Upper lobe of left lung (tissue), 6 donors: ENCODE measurements around the gene INO80E. TPM values are rescaled to one million over a fixed set of nuclear protein-coding genes. Genes with fewer than 3 reads are reported as not detected.
A peak's percentile ranks its signal among the peaks of the same experiment; 100 is the strongest.

Experiments
- ATAC-seq, 2 donors: fragments of 200-7000 bp; cut with Tn5 transposase; one replicate each; pipeline ENCODE4 v1.9.1; 2022; ENCODE audit warnings: mild to moderate bottlenecking in 2 of 2, moderate library complexity in 2 of 2; ENCODE audit not compliant: low FRiP score in 2 of 2
- DNase-seq, 2 donors: peaks; one replicate each; pipeline ENCODE4 v3.0.0-alpha.2; 2019 to 2020
- H3K27ac ChIP-seq, 4 donors: fragments of 200-600 bp; sonication (generic); one replicate each; pipeline ENCODE4 v1.5.1; 2016 to 2019
- H3K27me3 ChIP-seq, 4 donors: fragments of 200-600 bp; sonication (generic); one replicate each; pipeline ENCODE4 v1.5.1; 2017 to 2019
- H3K36me3 ChIP-seq, 4 donors: fragments of 200-600 bp; sonication (generic); one replicate each; pipeline ENCODE4 v1.5.1; 2016 to 2019
- H3K4me1 ChIP-seq, 4 donors: fragments of 200-600 bp; sonication (generic); one replicate each; pipeline ENCODE4 v1.5.1; 2018 to 2019
- H3K4me3 ChIP-seq, 4 donors: fragments of 200-600 bp; sonication (generic); one replicate each; pipeline ENCODE4 v1.5.1; 2017 to 2019; ENCODE audit warnings: mild to moderate bottlenecking in 2 of 4, moderate library complexity in 1 of 4
- H3K9me3 ChIP-seq, 4 donors: fragments of 200-600 bp; sonication (generic); one replicate each; pipeline ENCODE4 v1.5.1; 2018 to 2019
- EP300 ChIP-seq, 4 donors: sonication (generic); formaldehyde crosslinking; IDR thresholded peaks; one replicate each; pipeline ENCODE4 v1.5.1; 2017; ENCODE audit warnings: antibody characterized with exemption in 4 of 4, control low read depth in 2 of 4
- POLR2A ChIP-seq, 4 donors: fragments of 450-650 bp; IDR thresholded peaks; one replicate each; pipeline ENCODE4 v1.5.1; 2016 to 2017; ENCODE audit warnings: antibody characterized with exemption in 4 of 4, mild to moderate bottlenecking in 2 of 4
- POLR2AphosphoS5 ChIP-seq, 2 donors: sonication (generic); formaldehyde crosslinking; IDR thresholded peaks; one replicate each; pipeline ENCODE4 v1.5.1; 2017; ENCODE audit warnings: antibody characterized with exemption in 2 of 2
- WGBS, 2 donors: methylation state at CpG; one replicate each; pipeline ENCODE4 v1.1.5; 2017 to 2018; 5-methylcytosine and 5-hydroxymethylcytosine counted together
- total RNA-seq, 6 donors: library from RNA; depleted of rRNA in 4 of 6; stranded (reverse); fragments of >200 nt in 4 of 6; gene quantifications; one replicate each; pipeline versions ENCODE4 v1.1.0 to v1.2.1, GENCODE V29; 2016 to 2021
- TF ChIP-seq, protein P1 (sequence below), 6 experiments: fragments of 450-650 bp in 4 of 6; fragments of 200-600 bp in 2 of 6; sonication (generic) in 2 of 6; IDR thresholded peaks; one replicate each; pipeline ENCODE4 v1.5.1; 2016 to 2019; ENCODE audit warnings: antibody characterized with exemption in 6 of 6
- donor health status: DM: no; HTN: no; CAD: no; lungs with moderate emphysema.
- donor health status: DM: no; HTN: yes; CAD: no; lungs with severe emphysema.

INO80E gene
- total RNA-seq, 6 donors from 2014 or later, result 29.5 to 82.8 (median 55.7) TPM

DNA sequence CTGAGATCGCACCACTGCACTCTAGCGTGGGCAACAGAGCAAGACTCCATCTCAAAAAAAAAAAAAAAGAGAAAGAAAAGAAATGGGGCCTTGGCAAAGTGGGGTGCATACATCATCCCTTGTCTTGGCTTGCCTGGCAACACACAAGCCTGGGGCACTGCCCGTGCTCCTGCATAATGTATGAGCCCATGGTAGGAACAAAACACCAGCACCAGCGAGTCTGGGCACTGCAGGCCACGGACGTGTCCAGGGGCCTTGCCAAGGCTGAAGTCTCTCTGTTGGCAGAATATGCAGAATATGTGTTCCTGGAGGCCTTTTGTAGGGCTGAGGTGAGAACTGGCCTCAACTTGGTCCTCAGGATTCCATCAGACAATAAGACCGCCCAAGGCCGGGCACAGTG is 53.8 kb downstream of the INO80E start:
- DNase-seq, result no peak
- no peak for ATAC-seq
- WGBS, 2 donors, result 92 to 97% methylated on average over 8 of the region's 8 CpGs
- Histone ChIP-seq H3K27me3 (no peaks in the 10 kb centered on the region), H3K4me3 (no peak overlapping the region), H3K4me1 (peaks cover 9 to 21% (median 17%) of the 10 kb centered on the region in 4 donors), H3K36me3 (no peaks in the 10 kb centered on the region), H3K27ac (no peak overlapping the region), H3K9me3 (no peaks in the 10 kb centered on the region)
- TF ChIP-seq, protein P1, sequence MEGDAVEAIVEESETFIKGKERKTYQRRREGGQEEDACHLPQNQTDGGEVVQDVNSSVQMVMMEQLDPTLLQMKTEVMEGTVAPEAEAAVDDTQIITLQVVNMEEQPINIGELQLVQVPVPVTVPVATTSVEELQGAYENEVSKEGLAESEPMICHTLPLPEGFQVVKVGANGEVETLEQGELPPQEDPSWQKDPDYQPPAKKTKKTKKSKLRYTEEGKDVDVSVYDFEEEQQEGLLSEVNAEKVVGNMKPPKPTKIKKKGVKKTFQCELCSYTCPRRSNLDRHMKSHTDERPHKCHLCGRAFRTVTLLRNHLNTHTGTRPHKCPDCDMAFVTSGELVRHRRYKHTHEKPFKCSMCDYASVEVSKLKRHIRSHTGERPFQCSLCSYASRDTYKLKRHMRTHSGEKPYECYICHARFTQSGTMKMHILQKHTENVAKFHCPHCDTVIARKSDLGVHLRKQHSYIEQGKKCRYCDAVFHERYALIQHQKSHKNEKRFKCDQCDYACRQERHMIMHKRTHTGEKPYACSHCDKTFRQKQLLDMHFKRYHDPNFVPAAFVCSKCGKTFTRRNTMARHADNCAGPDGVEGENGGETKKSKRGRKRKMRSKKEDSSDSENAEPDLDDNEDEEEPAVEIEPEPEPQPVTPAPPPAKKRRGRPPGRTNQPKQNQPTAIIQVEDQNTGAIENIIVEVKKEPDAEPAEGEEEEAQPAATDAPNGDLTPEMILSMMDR (IDR thresholded peaks at IDR 0.05), result no peak
- TF ChIP-seq POLR2A (IDR thresholded peaks at IDR 0.05) (no peak), POLR2AphosphoS5 (IDR thresholded peaks at IDR 0.05) (no peak), EP300 (IDR thresholded peaks at IDR 0.05) (no peak)

DNA sequence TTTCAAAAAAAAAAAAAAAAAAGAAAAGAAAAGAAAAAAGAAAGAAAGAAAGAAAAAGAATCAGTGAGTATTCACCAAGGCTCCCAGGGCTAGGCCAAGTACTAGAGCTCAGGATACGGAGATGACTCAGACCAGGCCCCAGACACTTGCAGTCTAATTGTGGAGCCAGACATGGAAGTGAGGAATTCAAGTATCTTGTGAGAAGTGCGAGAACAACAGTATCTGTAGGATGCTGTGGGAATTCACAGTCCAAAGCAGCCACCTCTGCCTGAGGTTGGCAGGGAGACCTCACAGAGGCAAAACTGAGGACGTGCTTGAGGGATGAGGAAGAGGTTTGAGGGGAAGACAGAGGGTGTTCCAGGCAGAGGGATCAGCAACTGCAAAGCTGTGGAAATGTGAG is 55.5 kb downstream of the INO80E start:
- Histone ChIP-seq H3K36me3 (no peaks in the 10 kb centered on the region), H3K27me3 (no peaks in the 10 kb centered on the region), H3K4me3 (no peak overlapping the region), H3K4me1 (peaks cover 9 to 21% (median 17%) of the 10 kb centered on the region in 4 donors), H3K9me3 (no peaks in the 10 kb centered on the region), H3K27ac (no peak overlapping the region)
- DNase-seq (no peak), ATAC-seq (no peak)
- TF ChIP-seq POLR2AphosphoS5 (IDR thresholded peaks at IDR 0.05), result no peak
- 86 to 91% methylated on average over 3 of the region's 3 CpGs for WGBS, 2 donors

GRCh38 chr16:30052671-30053372 is 56.8 kb downstream of the INO80E start:
- TF ChIP-seq POLR2AphosphoS5 (IDR thresholded peaks at IDR 0.05), result peak; percentile 82 to 90
- TF ChIP-seq EP300 (IDR thresholded peaks at IDR 0.05), result peak in 1 of 4 donors; percentile 80
- peak in 2 of 4 donors; percentile 15 to 30 for TF ChIP-seq POLR2A (IDR thresholded peaks at IDR 0.05)
- TF ChIP-seq, protein P1 (IDR thresholded peaks at IDR 0.05), result peak in 2 of 6 experiments; percentile 6 to 27
- Histone ChIP-seq H3K27me3 (no peaks in the 10 kb centered on the region), H3K36me3 (no peaks in the 10 kb centered on the region), H3K27ac (peak overlapping the region in 3 of 4 donors; percentile 7 to 73 (median 68)), H3K4me1 (peaks cover 9 to 21% (median 17%) of the 10 kb centered on the region in 4 donors), H3K4me3 (peak overlapping the region; percentile 74 to 98 (median 92)), H3K9me3 (no peaks in the 10 kb centered on the region)
- DNase-seq (peak; percentile 92 to 97), ATAC-seq (peak; percentile 90 to 98)
- WGBS, 2 donors, result 4 to 10% methylated on average over 20 to 55 of the region's 58 CpGs

GRCh38 chr16:30053376-30054015 is 57.5 kb downstream of the INO80E start:
- H3K27ac ChIP-seq, result peak overlapping the region in 3 of 4 donors; percentile 7 to 73 (median 68)
- H3K27me3 ChIP-seq, result no peaks in the 10 kb centered on the region
- peak overlapping the region; percentile 74 to 98 (median 92) for H3K4me3 ChIP-seq
- TF ChIP-seq POLR2A (IDR thresholded peaks at IDR 0.05) (no peak), EP300 (IDR thresholded peaks at IDR 0.05) (no peak), POLR2AphosphoS5 (IDR thresholded peaks at IDR 0.05) (no peak)
- TF ChIP-seq, protein P1 (IDR thresholded peaks at IDR 0.05), result no peak
- ATAC-seq, result peak; percentile 9 to 34
- no peaks in the 10 kb centered on the region for H3K9me3 ChIP-seq
- no peaks in the 10 kb centered on the region for H3K36me3 ChIP-seq
- no peak for DNase-seq
- WGBS, 2 donors, result 4 to 7% methylated on average over 12 to 19 of the region's 19 CpGs
- peaks cover 9 to 21% (median 17%) of the 10 kb centered on the region in 4 donors for H3K4me1 ChIP-seq

DNA sequence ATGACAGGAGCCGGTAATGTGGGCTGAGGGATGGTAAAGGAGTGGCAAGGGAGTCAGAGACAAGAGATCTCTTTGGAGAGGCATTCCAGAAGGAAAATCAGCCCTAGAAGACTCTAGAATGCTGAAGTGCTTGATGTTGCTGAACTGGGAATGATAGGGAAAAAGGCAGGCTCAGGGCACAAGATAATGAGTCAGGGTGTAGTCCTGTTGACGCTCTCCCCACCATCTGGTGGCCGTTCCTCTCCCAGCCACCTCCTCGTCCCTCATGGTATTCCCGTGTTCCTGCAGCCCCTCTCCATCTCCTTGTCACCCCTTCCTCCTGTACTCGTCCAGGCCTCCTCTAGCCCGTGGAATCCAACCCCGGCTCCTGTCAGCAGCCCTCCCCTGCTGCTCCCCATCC is 58.4 kb downstream of the INO80E start:
- 84 to 91% methylated on average over 8 of the region's 8 CpGs for WGBS, 2 donors
- no peaks in the 10 kb centered on the region for H3K27me3 ChIP-seq
- H3K9me3 ChIP-seq, result no peaks in the 10 kb centered on the region
- TF ChIP-seq POLR2A (IDR thresholded peaks at IDR 0.05) (no peak), POLR2AphosphoS5 (IDR thresholded peaks at IDR 0.05) (no peak), EP300 (IDR thresholded peaks at IDR 0.05) (no peak)
- TF ChIP-seq, protein P1 (IDR thresholded peaks at IDR 0.05), result no peak
- DNase-seq (no peak), ATAC-seq (no peak)
- no peak overlapping the region for H3K4me3 ChIP-seq
- no peak overlapping the region for H3K27ac ChIP-seq
- H3K36me3 ChIP-seq, result no peaks in the 10 kb centered on the region
- H3K4me1 ChIP-seq, result peaks cover 9 to 21% (median 17%) of the 10 kb centered on the region in 4 donors
